Right lobe of liver (tissue), 4 donors: ENCODE results near the gene ARHGEF33.

Source experiments
- POLR2A ChIP-seq: fragments of 450-650 bp; IDR thresholded peaks from one replicate; pipeline ENCODE4 v1.6.1; 2017; ENCODE audit warnings: antibody characterized with exemption, mild to moderate bottlenecking
- TF ChIP-seq, protein P1 (sequence below), 4 donors: fragments of 200-600 bp in 3 of 4; fragments of 450-650 bp in 1 of 4; IDR thresholded peaks; one replicate each; pipeline versions ENCODE4 v1.5.1 to v1.8.0; 2016 to 2022; ENCODE audit warnings: antibody characterized with exemption in 4 of 4, mild to moderate bottlenecking in 2 of 4
- donor health status: DM: no; HTN: no; CAD: no.
- donor health status: DM: no; HTN: no; CAD: no.
- donor health status: DM: no; HTN: yes; CAD: no.

DNA sequence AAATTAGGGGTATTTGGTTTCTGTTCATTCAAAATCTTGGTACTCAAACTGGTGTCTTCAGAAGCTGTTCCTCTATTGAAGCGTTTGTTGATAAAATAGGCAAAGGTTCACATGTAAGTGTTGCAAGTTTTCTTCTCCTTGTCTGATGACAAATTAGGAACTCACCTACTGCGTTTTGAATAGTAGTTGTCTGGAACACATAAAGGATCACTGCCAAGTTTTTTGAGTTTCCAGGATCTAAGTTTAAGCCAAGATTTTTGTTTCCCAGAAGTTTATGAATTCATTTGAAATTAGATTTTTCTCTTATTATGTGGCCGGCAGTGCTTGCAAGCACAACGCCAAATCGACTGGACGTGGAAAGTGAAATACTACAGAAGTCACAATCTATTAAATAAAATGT is 85.4 kb downstream of the ARHGEF33 start:
- TF ChIP-seq, protein P1, sequence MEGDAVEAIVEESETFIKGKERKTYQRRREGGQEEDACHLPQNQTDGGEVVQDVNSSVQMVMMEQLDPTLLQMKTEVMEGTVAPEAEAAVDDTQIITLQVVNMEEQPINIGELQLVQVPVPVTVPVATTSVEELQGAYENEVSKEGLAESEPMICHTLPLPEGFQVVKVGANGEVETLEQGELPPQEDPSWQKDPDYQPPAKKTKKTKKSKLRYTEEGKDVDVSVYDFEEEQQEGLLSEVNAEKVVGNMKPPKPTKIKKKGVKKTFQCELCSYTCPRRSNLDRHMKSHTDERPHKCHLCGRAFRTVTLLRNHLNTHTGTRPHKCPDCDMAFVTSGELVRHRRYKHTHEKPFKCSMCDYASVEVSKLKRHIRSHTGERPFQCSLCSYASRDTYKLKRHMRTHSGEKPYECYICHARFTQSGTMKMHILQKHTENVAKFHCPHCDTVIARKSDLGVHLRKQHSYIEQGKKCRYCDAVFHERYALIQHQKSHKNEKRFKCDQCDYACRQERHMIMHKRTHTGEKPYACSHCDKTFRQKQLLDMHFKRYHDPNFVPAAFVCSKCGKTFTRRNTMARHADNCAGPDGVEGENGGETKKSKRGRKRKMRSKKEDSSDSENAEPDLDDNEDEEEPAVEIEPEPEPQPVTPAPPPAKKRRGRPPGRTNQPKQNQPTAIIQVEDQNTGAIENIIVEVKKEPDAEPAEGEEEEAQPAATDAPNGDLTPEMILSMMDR (IDR thresholded peaks at IDR 0.05) = no peak
- TF ChIP-seq POLR2A = no peak
